Measurements from ENCODE around the gene URI1.

DNA sequence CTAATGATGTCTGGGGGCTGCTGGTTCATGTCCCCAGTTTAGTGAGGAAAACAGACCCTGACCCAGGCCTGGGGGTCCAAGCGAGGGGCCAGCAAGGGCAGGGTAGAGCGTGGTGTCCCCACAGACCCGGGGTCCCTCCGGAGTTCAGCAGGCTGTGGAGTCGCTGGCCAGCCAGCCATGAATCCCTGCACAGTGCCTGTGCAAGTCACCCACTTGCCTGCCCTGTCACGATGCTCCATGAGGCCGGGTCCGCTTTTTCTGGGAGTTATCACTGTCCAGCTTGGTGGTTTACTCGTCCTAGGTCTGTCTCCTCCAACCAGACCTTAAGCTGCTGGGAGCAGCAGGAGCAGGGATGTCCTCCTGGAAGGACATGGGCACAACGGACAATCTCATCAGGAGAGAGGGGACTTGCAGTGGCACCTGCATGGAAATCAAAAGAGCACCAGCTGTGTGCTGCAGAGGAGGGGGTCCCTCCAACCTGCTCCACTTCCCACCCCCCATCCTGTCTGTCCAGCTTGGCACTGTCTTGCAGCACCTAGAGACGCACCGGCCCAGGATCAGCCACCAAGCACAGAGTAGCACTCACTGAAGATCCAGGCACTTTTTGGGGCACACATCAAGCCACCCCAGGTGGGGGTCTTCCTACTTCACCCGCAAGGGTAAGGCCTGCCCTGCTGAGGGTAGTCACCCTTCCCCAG lies 121.8 kb downstream of the URI1 start:
- no peak for TF ChIP-seq FOXM1 (IDR thresholded peaks at IDR 0.05; ENCODE audit: borderline replicate concordance)
- TF ChIP-seq ELF4 (IDR thresholded peaks at IDR 0.05): no peak
- TF ChIP-seq TARDBP (IDR thresholded peaks at IDR 0.05): no peak
- TF ChIP-seq BHLHE40 (IDR thresholded peaks at IDR 0.05; ENCODE audit: borderline replicate concordance): no peak
- TF ChIP-seq ZNF384 (IDR thresholded peaks at IDR 0.05): no peak
- TF ChIP-seq SP1 (IDR thresholded peaks at IDR 0.05): no peak
- no peak for TF ChIP-seq LEF1 (IDR thresholded peaks at IDR 0.05; ENCODE audit: borderline replicate concordance)
- no peak for TF ChIP-seq CTBP1 (IDR thresholded peaks at IDR 0.05; ENCODE audit: borderline replicate concordance)
- TF ChIP-seq NFRKB (IDR thresholded peaks at IDR 0.05): no peak
- no peak for TF ChIP-seq FOXA1 (IDR thresholded peaks at IDR 0.05)

All from HEK293T (cell line).